Naive thymus-derived CD8-positive, alpha-beta T cell (primary cell): ENCODE data around the gene ABHD8. TPM values are rescaled to one million over a fixed set of nuclear protein-coding genes. Genes with fewer than 3 reads are reported as not detected.

Experiments
- ATAC-seq, 2 donors: fragments of 150-1000 bp; cut with Tn5 transposase in 1 of 2; sonication (Bioruptor Pico), chemical (Tn5 transposase) in 1 of 2; 1 replicate in 1 of 2; 2 replicates in 1 of 2; pipeline ENCODE4 v1.10.0; 2021; ENCODE audit warnings: mild to moderate bottlenecking in 2 of 2, moderate library complexity in 2 of 2
- POLR2A ChIA-PET: fragments of 350-600 bp; sonication (Branson Sonifier 250); formaldehyde crosslinking; loops from one replicate; lab custom pipeline; 2021; ENCODE audit warnings: antibody characterized with exemption; lab: Charles Lee
- DNase-seq, 10 donors: peaks; one replicate each; pipeline versions ENCODE4 v3.0.0 to v3.0.0-alpha.2; 2020 to 2022
- H3K27ac Mint-ChIP-seq, 10 donors: one replicate each; pipeline ENCODE4 v1.8.0; 2020 to 2022; ENCODE audit warnings: mild to moderate bottlenecking in 10 of 10, mixed read lengths in 10 of 10, moderate library complexity in 4 of 10, inconsistent platforms in 1 of 10
- H3K27me3 Mint-ChIP-seq, 5 donors: one replicate each; pipeline ENCODE4 v1.8.0; 2021 to 2022; ENCODE audit warnings: mixed read lengths in 5 of 5
- H3K36me3 Mint-ChIP-seq, 3 donors: one replicate each; pipeline ENCODE4 v1.8.0; 2020 to 2022; ENCODE audit warnings: mixed read lengths in 3 of 3, mild to moderate bottlenecking in 2 of 3, inconsistent platforms in 1 of 3
- H3K4me1 Mint-ChIP-seq, 4 donors: one replicate each; pipeline ENCODE4 v1.8.0; 2021 to 2022; ENCODE audit warnings: mixed read lengths in 4 of 4
- H3K4me3 Mint-ChIP-seq, 10 donors: one replicate each; pipeline ENCODE4 v1.8.0; 2020 to 2022; ENCODE audit warnings: mild to moderate bottlenecking in 10 of 10, mixed read lengths in 10 of 10, moderate library complexity in 6 of 10, inconsistent platforms in 1 of 10
- H3K9me3 Mint-ChIP-seq, 9 donors: one replicate each; pipeline ENCODE4 v1.8.0; 2020 to 2022; ENCODE audit warnings: mixed read lengths in 9 of 9, mild to moderate bottlenecking in 3 of 9, inconsistent platforms in 1 of 9, moderate library complexity in 1 of 9
- polyA plus RNA-seq, 3 donors: library from polyadenylated mRNA; unstranded; fragments of 300-500 nt; fragmentation: Illumina TruSeq; gene quantifications; one replicate each; pipeline ENCODE4 v1.2.3, GENCODE V29; 2021
- total RNA-seq, 8 experiments: library from RNA in 2 of 8; stranded (reverse) in 2 of 8; gene quantifications; one replicate each; pipeline ENCODE4 v1.2.3 and lab custom pipeline; 2021 to 2026

The ABHD8 gene
- total and polyA plus RNA-seq, 5 experiments from 2014 or later = 6.4 to 10.4 (median 9.2) TPM

DNA sequence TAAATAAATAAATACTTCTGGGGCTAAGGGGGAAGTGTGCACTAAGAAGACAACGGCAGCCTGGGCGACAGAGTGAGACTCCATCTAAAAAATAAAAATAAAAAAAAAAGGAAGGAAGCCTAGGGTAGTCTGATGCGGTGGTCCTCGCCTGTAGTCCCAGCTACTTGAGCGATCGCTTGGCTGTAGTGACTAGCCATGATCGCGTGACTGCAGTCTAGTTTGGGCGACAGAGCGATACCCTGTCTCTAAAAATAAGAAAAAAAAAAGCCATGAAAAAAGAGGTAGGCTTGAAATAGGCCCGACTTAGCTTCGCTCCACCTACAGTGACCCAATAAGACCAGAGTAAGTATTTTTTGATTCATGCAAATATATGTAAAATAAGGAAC, 36.6 kb downstream of the ABHD8 start:
- H3K27me3 Mint-ChIP-seq = peaks cover 0 to 1% (median 0%) of the 10 kb centered on the region in 5 donors
- POLR2A ChIA-PET = interaction anchor here (0.6 to 3.4 kb wide), 14 partner anchors 9 to 617 kb away, joined by 3 to 20 read pairs (median 6); partner anchors contain the start of genes ANKLE1, DDA1, MRPL34 and MVB12A
- peaks cover 7 to 27% (median 22%) of the 10 kb centered on the region in 4 donors for H3K4me1 Mint-ChIP-seq
- peaks cover 0 to 21% (median 5%) of the 10 kb centered on the region in 3 donors for H3K36me3 Mint-ChIP-seq
- DNase-seq (no peak), ATAC-seq (no peak)
- H3K9me3 Mint-ChIP-seq = no peaks in the 10 kb centered on the region
- H3K27ac Mint-ChIP-seq = peak overlapping the region; percentile 38 to 96 (median 76)
- peak overlapping the region; percentile 68 to 90 (median 83) for H3K4me3 Mint-ChIP-seq

DNA sequence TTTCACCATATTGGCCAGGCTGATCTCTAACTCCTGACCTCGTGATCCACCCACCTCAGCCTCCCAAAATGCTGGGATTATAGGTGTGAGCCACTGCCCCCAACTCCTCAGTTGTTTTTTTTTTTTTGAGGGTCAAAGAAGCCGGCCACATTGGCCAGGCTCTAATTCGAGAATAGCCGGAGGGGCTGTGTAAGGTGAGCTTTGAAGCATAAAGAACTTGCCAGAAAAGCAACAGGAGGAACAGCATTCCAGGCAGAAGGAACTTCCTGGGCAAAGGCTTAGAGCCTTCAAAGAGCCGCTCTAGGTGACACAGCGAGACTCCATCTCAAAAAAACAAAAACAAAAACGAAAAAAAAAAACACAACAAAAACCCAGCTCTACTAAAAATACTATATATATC, 37.2 kb downstream of the ABHD8 start:
- DNase-seq = no peak
- Mint-ChIP-seq H3K27me3 (peaks cover 0 to 1% (median 0%) of the 10 kb centered on the region in 5 donors), H3K4me3 (no peak overlapping the region), H3K9me3 (no peaks in the 10 kb centered on the region), H3K27ac (peak overlapping the region in 3 of 10 donors; percentile 40 to 83 (median 49)), H3K36me3 (peaks cover 0 to 15% (median under 1%) of the 10 kb centered on the region in 3 donors), H3K4me1 (peaks cover 7 to 28% (median 21%) of the 10 kb centered on the region in 4 donors)
- POLR2A ChIA-PET = interaction anchor here (0.6 to 3.4 kb wide), 7 partner anchors 9 to 617 kb away, joined by 3 to 20 read pairs (median 10); partner anchors contain the start of genes ANKLE1, MRPL34, MVB12A and USE1
- ATAC-seq = no peak

DNA sequence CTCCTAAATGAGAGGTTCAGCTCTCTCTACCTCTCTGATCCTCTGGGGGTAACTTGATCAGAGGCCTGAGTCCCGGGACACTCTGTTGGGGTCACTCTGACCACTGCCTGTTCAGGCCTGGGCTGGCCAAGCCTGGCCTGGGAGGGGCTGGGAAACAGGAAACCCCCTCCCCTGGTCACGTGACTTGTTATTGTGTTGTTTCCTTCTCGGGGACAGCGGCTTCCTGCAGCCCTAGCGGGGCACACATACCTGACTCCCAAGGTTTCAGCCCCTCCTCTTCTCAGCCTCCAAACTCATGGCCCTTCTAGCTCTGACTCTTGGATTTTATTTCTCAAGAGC, 38.6 kb downstream of the ABHD8 start, which contains the start of gene USHBP1:
Gene USHBP1, minus strand, starts transcription at position 105 of the 339 bp plus-strand sequence. CDS start 446 bp downstream, outside the sequence.
- Mint-ChIP-seq H3K36me3 (peaks cover 0 to 1% (median 0%) of the 10 kb centered on the region in 3 donors), H3K27me3 (peaks cover 0 to 1% (median 0%) of the 10 kb centered on the region in 5 donors), H3K9me3 (peaks cover 0 to 2% (median 0%) of the 10 kb centered on the region in 9 donors), H3K27ac (peak within 1 kb of the TSS in 9 of 10 donors; percentile 23 to 82 (median 70)), H3K4me3 (no peak within 1 kb of the TSS), H3K4me1 (peaks cover 11 to 30% (median 27%) of the 10 kb centered on the region in 4 donors)
- ATAC-seq (no peak), DNase-seq (no peak)
- POLR2A ChIA-PET = interaction anchor here (0.7 to 1.5 kb wide), 4 partner anchors 10 to 80 kb away, joined by 3 to 5 read pairs (median 4); partner anchors contain the start of gene ANKLE1

DNA sequence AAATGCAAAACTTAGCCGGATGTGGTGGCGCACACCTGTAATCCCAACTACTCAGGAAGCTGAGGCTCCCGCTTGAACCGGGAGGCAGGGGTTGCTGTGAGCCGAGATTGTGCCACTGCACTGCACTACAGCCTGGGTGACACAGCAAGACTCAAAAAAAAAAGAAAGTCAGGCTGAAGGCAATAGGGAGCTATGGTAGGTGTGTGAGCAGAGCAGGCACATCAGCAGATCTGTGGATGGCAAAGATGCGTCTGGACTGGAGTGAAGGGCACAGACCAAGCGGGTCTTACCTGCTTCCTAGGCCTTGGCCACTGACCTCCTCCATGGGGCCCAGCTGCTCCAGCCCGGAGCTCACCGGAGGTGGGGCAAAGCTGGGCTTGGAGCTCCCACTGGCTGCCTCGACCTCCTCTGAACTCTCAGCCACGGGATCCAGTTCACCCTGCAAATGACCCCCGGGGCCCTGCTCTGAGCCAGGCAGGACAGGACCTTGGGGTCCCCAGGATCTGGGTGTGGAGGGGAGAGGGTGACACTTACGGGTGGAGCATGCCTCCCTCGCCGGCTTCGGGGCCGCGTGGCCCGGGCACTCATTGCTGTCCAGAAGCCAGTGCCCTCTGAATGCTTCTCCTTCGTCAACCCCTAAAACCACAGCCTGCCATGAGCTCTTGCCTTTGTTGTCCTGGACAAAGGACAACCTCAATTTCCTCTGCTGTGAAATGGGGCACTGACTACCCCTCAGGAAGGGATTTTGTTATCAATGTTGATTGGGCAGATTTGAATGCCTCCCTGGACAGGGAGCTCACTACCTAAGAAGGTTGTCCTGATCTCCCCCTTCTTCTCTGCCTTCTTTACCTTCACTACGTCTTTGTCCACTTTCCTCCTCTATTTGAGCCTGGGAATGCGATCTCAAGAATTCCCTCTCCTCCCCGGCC, 39.2 kb downstream of the ABHD8 start:
- H3K27ac Mint-ChIP-seq = peak overlapping the region in 8 of 10 donors; percentile 23 to 82 (median 74)
- H3K36me3 Mint-ChIP-seq = no peaks in the 10 kb centered on the region
- ATAC-seq = no peak
- H3K27me3 Mint-ChIP-seq = peaks cover 0 to 1% (median 0%) of the 10 kb centered on the region in 5 donors
- H3K9me3 Mint-ChIP-seq = peaks cover 0 to 2% (median 0%) of the 10 kb centered on the region in 9 donors
- no peak overlapping the region for H3K4me3 Mint-ChIP-seq
- H3K4me1 Mint-ChIP-seq = peaks cover 11 to 30% (median 27%) of the 10 kb centered on the region in 4 donors
- DNase-seq = no peak
- POLR2A ChIA-PET = interaction anchor here (0.7 to 1.5 kb wide), 4 partner anchors 9 to 80 kb away, joined by 3 to 5 read pairs (median 4); partner anchors contain the start of gene ANKLE1

DNA sequence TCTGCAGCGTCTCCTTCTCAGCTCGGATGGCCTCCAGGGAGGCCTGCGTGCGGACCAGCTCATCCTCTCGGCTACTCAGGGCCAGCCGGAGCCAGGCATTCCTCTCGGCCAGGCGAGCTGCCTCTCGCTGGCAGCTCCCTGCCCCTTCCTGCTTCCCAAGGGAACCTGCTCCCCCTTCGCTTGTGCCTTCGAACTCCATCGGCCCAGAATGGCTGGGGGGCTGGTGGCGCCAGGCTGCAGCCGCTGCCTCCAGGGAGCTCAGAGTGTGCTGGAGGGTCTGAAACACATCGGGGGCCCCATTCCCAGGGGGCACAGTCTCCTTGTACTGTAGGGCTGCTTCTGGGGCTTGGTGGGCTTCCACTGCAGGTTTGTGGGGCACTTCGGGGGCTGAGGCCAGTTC, 40.7 kb downstream of the ABHD8 start:
- no peaks in the 10 kb centered on the region for H3K36me3 Mint-ChIP-seq
- H3K4me3 Mint-ChIP-seq = no peak overlapping the region
- ATAC-seq = no peak
- peak overlapping the region in 1 of 10 donors; percentile 9 for H3K27ac Mint-ChIP-seq
- peaks cover 0 to 1% (median 0%) of the 10 kb centered on the region in 5 donors for H3K27me3 Mint-ChIP-seq
- H3K9me3 Mint-ChIP-seq = peaks cover 0 to 2% (median 0%) of the 10 kb centered on the region in 9 donors
- POLR2A ChIA-PET = interaction anchor here (0.6 kb wide), 1 partner anchor 494 kb away, joined by 3 read pairs; no protein-coding TSS in a partner anchor
- H3K4me1 Mint-ChIP-seq = peaks cover 11 to 21% (median 19%) of the 10 kb centered on the region in 4 donors
- no peak for DNase-seq

DNA sequence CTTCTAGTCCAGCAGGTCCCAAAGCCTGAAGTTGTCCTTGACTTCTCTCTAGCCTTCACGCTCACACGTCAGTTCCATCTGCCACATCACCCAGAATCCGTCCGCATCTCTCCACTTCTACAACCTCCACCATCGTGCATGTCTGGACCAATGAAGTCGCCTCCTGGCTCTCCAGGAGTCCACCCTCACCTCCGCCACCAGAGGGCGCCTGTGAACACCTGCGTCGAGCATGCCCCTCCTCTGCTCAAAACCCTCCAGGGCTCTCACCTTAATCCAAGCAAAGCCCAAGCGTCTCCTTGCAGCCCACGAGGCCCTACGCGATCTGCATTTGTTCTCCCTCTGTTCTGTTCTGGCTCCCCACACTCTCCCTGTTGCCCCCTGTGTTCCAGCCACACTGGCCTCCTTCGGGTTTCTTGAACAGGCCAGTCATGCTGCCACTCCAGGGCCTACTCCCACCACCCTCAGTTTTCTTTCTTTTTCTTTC, 42.3 kb downstream of the ABHD8 start:
- Mint-ChIP-seq H3K9me3 (peaks cover 0 to 2% (median 0%) of the 10 kb centered on the region in 9 donors), H3K4me3 (no peak overlapping the region), H3K27me3 (peaks cover 0 to 1% (median 0%) of the 10 kb centered on the region in 5 donors)

GRCh38 chr19:17259934-17260333, 43.3 kb downstream of the ABHD8 start:
- POLR2A ChIA-PET = interaction anchor here (1.7 kb wide), 2 partner anchors 22 to 24 kb away, joined by 3 to 5 read pairs; partner anchors contain the start of gene ANKLE1
- H3K36me3 Mint-ChIP-seq = no peaks in the 10 kb centered on the region
- ATAC-seq (no peak), DNase-seq (no peak)
- no peak overlapping the region for H3K27ac Mint-ChIP-seq
- H3K4me3 Mint-ChIP-seq = no peak overlapping the region
- peaks cover 6 to 12% (median 9%) of the 10 kb centered on the region in 4 donors for H3K4me1 Mint-ChIP-seq
- peaks cover 0 to 2% (median 0%) of the 10 kb centered on the region in 9 donors for H3K9me3 Mint-ChIP-seq
- H3K27me3 Mint-ChIP-seq = peaks cover 0 to 1% (median 0%) of the 10 kb centered on the region in 5 donors

More for the DNA sequence above, 42.3 kb downstream of the ABHD8 start:
- POLR2A ChIA-PET = interaction anchor here (0.7 to 1.7 kb wide), 2 partner anchors 21 to 263 kb away, joined by 4 to 5 read pairs; partner anchors contain the start of gene ANKLE1
- Mint-ChIP-seq H3K36me3 (no peaks in the 10 kb centered on the region), H3K4me1 (peaks cover 6 to 12% (median 10%) of the 10 kb centered on the region in 4 donors), H3K27ac (peak overlapping the region in 3 of 10 donors; percentile 0 to 11 (median 1))
- ATAC-seq (peak; percentile 100), DNase-seq (peak; percentile 75 to 92 (median 87))

GRCh38 chr19:17259118-17259780, 44.0 kb downstream of the ABHD8 start:
- Mint-ChIP-seq H3K27me3 (peaks cover 0 to 1% (median 0%) of the 10 kb centered on the region in 5 donors), H3K9me3 (peaks cover 0 to 2% (median 0%) of the 10 kb centered on the region in 9 donors), H3K27ac (no peak overlapping the region), H3K4me3 (no peak overlapping the region), H3K36me3 (no peaks in the 10 kb centered on the region), H3K4me1 (peaks cover 4 to 7% (median 5%) of the 10 kb centered on the region in 4 donors)
- no peak for ATAC-seq
- no peak for DNase-seq
- POLR2A ChIA-PET = interaction anchor here (1.7 kb wide), 1 partner anchor 24 kb away, joined by 3 read pairs; no protein-coding TSS in a partner anchor

DNA sequence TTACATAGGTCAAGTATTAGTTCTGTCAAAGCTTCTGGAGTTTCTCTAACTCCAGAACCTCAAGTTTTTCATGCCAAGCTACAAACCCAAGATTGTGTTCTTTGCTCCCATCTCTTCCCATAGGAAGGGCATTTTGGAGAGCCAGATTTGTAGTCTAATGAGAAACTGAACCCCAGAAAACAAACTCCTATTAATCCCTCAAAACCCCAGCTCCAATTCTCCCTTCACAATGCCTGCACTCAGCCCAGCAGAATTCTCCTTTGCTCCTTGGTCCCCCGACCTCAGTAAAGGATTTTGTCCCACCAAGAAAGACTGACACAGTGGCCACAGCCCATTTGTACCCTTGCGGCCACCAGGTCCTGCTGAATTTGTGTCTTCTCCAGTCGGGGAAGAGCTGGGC, 47.1 kb downstream of the ABHD8 start:
- Mint-ChIP-seq H3K27me3 (peaks cover 0 to 1% (median 0%) of the 10 kb centered on the region in 5 donors), H3K27ac (no peak overlapping the region), H3K4me1 (peaks cover 4 to 7% (median 5%) of the 10 kb centered on the region in 4 donors), H3K9me3 (peaks cover 0 to 2% (median 0%) of the 10 kb centered on the region in 9 donors), H3K36me3 (no peaks in the 10 kb centered on the region), H3K4me3 (no peak overlapping the region)
- POLR2A ChIA-PET = interaction anchor here (0.6 to 2.8 kb wide), 3 partner anchors 11 to 1392 kb away, joined by 3 to 10 read pairs (median 5); partner anchors contain the start of gene BABAM1
- no peak for ATAC-seq
- no peak for DNase-seq

- no peaks in the 10 kb centered on the region for H3K27me3 Mint-ChIP-seq
- ATAC-seq (no peak), DNase-seq (no peak)
- no peaks in the 10 kb centered on the region for H3K4me1 Mint-ChIP-seq
- H3K36me3 Mint-ChIP-seq = no peaks in the 10 kb centered on the region
- H3K9me3 Mint-ChIP-seq = no peaks in the 10 kb centered on the region
- POLR2A ChIA-PET = interaction anchor here (0.6 kb wide), 2 partner anchors 9 to 623 kb away, joined by 3 to 5 read pairs; partner anchors contain the start of gene USHBP1
- H3K27ac Mint-ChIP-seq = no peak overlapping the region
- no peak overlapping the region for H3K4me3 Mint-ChIP-seq
Observed at GRCh38 chr19:17255150-17255621, 48.0 kb downstream of the ABHD8 start.

DNA sequence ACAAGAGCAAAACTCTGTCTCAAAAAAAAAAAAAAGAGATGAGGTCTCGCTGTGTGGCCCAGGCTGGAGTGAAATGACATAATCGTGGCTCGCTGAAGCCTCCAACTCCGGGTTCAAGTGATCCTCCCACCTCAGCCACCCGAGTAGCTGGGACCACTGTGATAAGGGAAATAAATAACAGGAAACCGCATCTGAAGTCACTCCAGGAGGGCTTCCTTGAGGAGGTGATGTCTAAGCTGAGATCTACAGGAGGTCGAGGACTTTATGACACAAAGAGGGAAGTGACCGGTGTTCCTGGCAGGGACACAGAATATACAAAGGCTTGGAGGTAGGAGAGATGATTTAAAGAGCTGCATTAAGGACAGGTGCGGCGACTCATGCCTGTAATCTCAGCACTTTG, 48.6 kb downstream of the ABHD8 start:
- Mint-ChIP-seq H3K4me1 (no peaks in the 10 kb centered on the region), H3K4me3 (no peak overlapping the region), H3K27ac (no peak overlapping the region), H3K27me3 (no peaks in the 10 kb centered on the region), H3K9me3 (no peaks in the 10 kb centered on the region), H3K36me3 (no peaks in the 10 kb centered on the region)
- ATAC-seq (no peak), DNase-seq (no peak)
- POLR2A ChIA-PET = interaction anchor here (0.6 kb wide), 2 partner anchors 10 to 622 kb away, joined by 3 to 5 read pairs; partner anchors contain the start of gene USHBP1
